GM21526 (cell line): ENCODE data around the gene ANKUB1.

ENCODE experiments used
- ATAC-seq: cut with Tn5 transposase; IDR thresholded peaks from one replicate; pipeline ENCODE4 v1.9.1; 2021; ENCODE audit warnings: moderate library complexity; ENCODE audit not compliant: unreplicated experiment, low FRiP score

ANKUB1 gene

DNA sequence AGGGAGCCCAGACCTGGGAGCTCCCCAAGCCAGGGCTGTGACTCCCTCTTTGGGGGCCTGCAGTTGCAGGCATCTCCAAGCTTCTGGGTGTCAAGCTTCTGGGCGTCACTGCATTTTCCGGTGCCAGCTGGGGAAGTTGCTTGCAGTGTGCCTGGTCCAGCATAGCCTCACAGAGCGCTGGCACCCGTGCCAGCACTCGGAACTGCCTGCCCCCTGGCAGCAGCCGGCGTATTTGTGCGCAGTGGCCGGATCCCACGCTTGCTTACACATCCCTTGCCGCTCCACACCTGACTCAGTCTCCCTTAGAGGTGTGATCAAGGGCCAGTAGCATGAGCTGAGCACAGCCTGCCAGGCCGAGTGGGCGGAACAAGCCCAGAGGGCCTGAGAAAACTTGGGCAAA is 77.1 kb downstream of the ANKUB1 start:
- no peak for ATAC-seq

DNA sequence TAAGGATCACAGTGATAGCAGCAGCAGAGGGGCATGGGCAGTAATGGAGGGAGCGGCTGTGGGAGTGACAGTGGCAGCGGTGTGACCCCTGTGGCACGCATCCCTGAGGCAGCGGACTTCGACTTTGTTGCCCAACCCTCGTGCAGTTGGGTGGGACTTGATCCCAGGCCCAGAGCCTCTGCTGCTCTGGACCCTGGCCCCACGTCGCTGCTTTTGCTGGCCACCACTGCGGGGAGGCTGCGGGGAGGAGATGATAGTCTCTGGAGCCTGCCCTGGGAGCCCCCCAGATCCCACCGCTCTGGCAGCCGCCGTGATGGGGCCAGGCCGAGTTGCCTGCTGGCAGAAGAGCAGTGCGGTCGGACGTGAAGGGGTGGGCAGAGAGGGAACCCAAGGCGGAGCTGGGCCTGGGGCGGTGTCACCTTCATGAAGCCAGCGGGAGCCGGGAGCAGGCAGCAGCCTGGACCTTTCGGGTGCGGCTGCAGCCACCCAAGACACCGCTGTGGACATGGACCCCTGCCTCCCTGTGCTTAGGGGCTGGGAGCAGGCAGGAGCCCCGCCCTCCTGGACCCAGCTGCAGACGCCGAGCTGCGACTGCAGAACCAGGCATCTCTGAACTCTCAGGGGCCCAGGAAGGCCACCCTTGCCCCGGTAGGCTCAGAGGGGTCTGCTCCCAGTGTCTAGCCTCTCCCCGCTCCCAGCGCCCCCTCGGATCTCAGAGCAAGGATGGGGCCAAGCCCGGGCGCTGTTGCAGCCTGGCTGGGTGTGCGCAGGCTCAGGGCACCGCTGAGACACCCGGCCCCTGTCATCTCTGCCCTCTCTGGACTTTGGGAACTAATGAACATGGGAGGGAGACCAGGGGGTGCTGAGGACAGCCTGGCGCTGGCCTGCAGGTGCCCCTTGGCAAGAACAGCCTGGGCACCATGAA is 78.4 kb downstream of the ANKUB1 start:
- ATAC-seq: no peak
